HG03520 (cell line): Measurements from ENCODE around the gene IFNLR1.

Experiments used
- ATAC-seq: cut with Tn5 transposase; IDR thresholded peaks from one replicate; pipeline ENCODE4 v1.9.1; 2021; ENCODE audit warnings: mild to moderate bottlenecking, moderate library complexity; ENCODE audit not compliant: unreplicated experiment

IFNLR1 gene

GRCh38 chr1:24109686-24110475 is 77.2 kb downstream of the IFNLR1 start:
- ATAC-seq: no peak

DNA sequence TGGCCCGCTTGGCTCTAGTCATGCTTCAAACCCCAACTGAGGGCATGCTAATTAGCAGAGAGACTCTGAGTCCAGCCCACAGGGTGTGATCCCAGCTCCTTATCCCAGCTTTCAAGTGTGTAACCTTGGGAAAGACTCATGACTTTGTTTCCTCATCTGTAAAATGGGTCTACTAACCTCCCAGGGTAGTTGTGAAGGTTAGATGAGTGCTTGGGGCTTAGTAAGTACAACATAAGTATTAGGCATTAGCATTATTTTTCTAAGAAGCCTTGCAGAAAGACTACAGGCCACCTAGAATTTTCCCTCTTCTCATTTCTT is 78.0 kb downstream of the IFNLR1 start:
- no peak for ATAC-seq

DNA sequence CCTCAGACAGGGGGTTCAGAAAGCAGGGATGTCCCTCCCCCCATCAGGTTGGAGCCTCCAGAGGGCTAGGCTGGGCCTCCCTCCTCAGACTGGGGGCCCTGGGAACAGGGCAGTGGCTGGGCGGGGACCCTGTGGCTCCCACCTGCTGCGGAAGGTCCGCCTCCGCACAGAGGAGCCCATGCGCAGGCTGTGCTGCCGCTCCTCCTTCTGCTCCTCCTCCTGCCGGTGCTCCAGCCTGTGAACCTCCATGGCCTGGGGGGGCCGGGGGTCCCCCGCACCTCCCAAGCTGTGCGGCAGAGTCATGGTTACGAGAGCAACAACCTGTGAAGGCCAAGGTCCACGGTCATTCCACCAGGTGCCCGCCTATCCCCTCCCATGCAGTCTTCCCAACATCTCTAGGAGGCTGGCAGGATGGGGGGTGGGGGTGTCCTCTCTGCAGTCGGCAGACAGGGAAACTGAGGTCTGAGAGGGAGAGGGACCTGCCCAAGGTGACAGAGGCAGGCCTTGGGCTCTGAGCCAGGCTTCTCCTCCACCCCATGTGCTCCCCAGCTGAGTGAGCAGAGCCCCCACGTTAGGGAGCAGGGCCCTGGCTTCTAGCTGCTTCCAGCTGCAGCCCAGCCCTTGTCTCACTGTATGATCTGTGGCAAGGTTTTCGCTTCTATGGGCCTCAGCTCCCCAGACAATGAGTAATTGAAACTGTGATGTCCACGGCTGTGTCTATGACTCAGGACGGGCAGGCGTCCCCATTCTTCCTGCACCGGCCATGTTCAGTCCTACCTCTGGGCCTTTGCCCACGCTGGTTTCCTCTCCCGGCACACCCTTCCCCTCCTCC is 78.5 kb downstream of the IFNLR1 start:
- ATAC-seq: no peak

DNA sequence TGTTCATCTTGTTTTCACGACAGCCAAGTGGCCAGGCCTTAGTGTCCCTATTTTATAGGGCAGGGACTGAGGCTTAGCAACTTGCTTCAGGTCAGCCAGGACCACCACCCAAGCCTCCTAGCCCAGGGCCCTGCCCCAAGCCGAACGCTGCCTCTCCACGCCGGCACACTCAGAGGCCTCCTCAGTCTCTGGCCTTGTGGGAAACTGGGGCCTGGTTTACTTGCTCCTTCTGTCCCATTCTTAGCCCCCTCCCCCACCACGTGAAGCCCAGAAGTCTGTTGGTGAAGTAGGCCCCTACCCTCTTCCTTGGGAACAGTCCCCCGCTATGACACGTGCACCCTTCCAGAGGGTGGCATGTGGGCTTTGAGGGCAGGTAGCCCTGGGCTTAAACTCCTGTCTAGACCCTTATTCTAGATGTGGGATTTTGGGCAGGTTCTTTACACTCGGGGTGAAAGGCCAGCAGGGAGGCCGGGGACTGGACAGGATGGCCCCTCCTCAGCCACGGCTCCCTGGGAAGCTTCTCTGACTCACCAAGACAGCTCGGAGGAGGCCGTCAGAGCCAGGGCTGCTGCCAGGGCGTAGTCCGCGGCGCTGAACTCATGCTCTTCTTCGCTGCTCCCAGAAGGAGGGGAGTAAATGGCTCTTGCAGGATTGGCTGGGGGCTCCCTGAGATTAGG is 79.5 kb downstream of the IFNLR1 start:
- ATAC-seq: no peak

- no peak for ATAC-seq
Measured at GRCh38 chr1:24105368-24106160, 81.5 kb downstream of the IFNLR1 start.

- ATAC-seq: no peak
Measured at GRCh38 chr1:24104854-24105253, 82.2 kb downstream of the IFNLR1 start.
